ENCODE data around the gene UQCR10. TPM values are rescaled to one million over a fixed set of nuclear protein-coding genes. Genes with fewer than 3 reads are reported as not detected.

The UQCR10 gene
- total RNA-seq, 4 donors from 2014 or later, result 22.4 to 139 (median 47.3) TPM

- intact Hi-C loops (cut with DNase I; ENCODE audit: low total_unique reads) (no loop called here), in situ Hi-C loops (cut with MboI; ENCODE audit: low pct_ligation_motif_present in 1 of 4, low pct_unique_long_range_greater_than_20kb in 1 of 4, low sequenced_read_pairs in 3 of 4) (no loop called here)
- Histone ChIP-seq H3K9me3 (no peaks in the 10 kb centered on the region), H3K4me1 (peaks cover 8 to 13% (median 11%) of the 10 kb centered on the region in 4 donors), H3K4me3 (no peak overlapping the region), H3K36me3 (peaks cover 0 to 11% (median 6%) of the 10 kb centered on the region in 4 donors), H3K27ac (no peak overlapping the region), H3K27me3 (no peaks in the 10 kb centered on the region)
- TF ChIP-seq CTCF (IDR thresholded peaks at IDR 0.05) (peak in 2 of 5 experiments; percentile 12 to 22), POLR2AphosphoS5 (IDR thresholded peaks at IDR 0.05) (no peak)
- peak; percentile 23 for DNase-seq
- 39 to 51% methylated on average over 5 of the region's 5 CpGs for whole genome bisulfite sequencing, 2 donors (ENCODE audit: low coverage in 1 of 2)
Observed at GRCh38 chr22:29772170-29772641, 5.0 kb downstream of the UQCR10 start.

- no peak overlapping the region for H3K27ac ChIP-seq
- DNase-seq, result no peak
Observed at GRCh38 chr22:29773233-29773632, 6.1 kb downstream of the UQCR10 start.

GRCh38 chr22:29780220-29780619 lies 13.1 kb downstream of the UQCR10 start:
- in situ Hi-C loops (cut with MboI; ENCODE audit: low pct_ligation_motif_present in 1 of 4, low pct_unique_long_range_greater_than_20kb in 1 of 4, low sequenced_read_pairs in 3 of 4) (no loop called here), intact Hi-C loops (cut with DNase I; ENCODE audit: low total_unique reads) (no loop called here)
- H3K36me3 ChIP-seq, result no peaks in the 10 kb centered on the region
- H3K9me3 ChIP-seq, result no peaks in the 10 kb centered on the region
- 91% methylated on average over 5 of the region's 5 CpGs; no CpG with 5 or more reads in 1 of the 2 donors for WGBS, 2 donors (ENCODE audit: low coverage in 1 of 2)
- no peak overlapping the region for H3K4me3 ChIP-seq
- no peak overlapping the region for H3K27ac ChIP-seq
- no peaks in the 10 kb centered on the region for H3K27me3 ChIP-seq
- no peak for DNase-seq
- TF ChIP-seq POLR2A (IDR thresholded peaks at IDR 0.05) (no peak), POLR2AphosphoS5 (IDR thresholded peaks at IDR 0.05) (no peak), EP300 (IDR thresholded peaks at IDR 0.05; ENCODE audit: low read depth) (no peak), CTCF (IDR thresholded peaks at IDR 0.05) (no peak)
- H3K4me1 ChIP-seq, result peaks cover 6 to 28% (median 20%) of the 10 kb centered on the region in 4 donors

More at GRCh38 chr22:29773233-29773632, 6.1 kb downstream of the UQCR10 start:
- peaks cover 4 to 8% (median 7%) of the 10 kb centered on the region in 4 donors for H3K4me1 ChIP-seq
- no peak for TF ChIP-seq CTCF (IDR thresholded peaks at IDR 0.05)
- TF ChIP-seq EP300 (IDR thresholded peaks at IDR 0.05; ENCODE audit: low read depth), result no peak
- TF ChIP-seq POLR2A (IDR thresholded peaks at IDR 0.05), result no peak
- no peak for TF ChIP-seq POLR2AphosphoS5 (IDR thresholded peaks at IDR 0.05)
- no peaks in the 10 kb centered on the region for H3K27me3 ChIP-seq
- intact Hi-C loops (cut with DNase I; ENCODE audit: low total_unique reads), result no loop called here
- WGBS, 2 donors (ENCODE audit: low coverage in 1 of 2), result 73% methylated on average over 2 of the region's 2 CpGs; no CpG with 5 or more reads in 1 of the 2 donors
- H3K36me3 ChIP-seq, result peaks cover 0 to 11% (median 6%) of the 10 kb centered on the region in 4 donors
- in situ Hi-C loops (cut with MboI; ENCODE audit: low pct_ligation_motif_present in 1 of 4, low pct_unique_long_range_greater_than_20kb in 1 of 4, low sequenced_read_pairs in 3 of 4), result no loop called here
- H3K4me3 ChIP-seq, result no peak overlapping the region
- no peaks in the 10 kb centered on the region for H3K9me3 ChIP-seq

GRCh38 chr22:29780748-29781676 lies 13.8 kb downstream of the UQCR10 start:
- no peaks in the 10 kb centered on the region for H3K27me3 ChIP-seq
- no peaks in the 10 kb centered on the region for H3K36me3 ChIP-seq
- in situ Hi-C loops (cut with MboI; ENCODE audit: low pct_ligation_motif_present in 1 of 4, low pct_unique_long_range_greater_than_20kb in 1 of 4, low sequenced_read_pairs in 3 of 4) (no loop called here), intact Hi-C loops (cut with DNase I; ENCODE audit: low total_unique reads) (no loop called here)
- H3K4me1 ChIP-seq, result peaks cover 6 to 31% (median 20%) of the 10 kb centered on the region in 4 donors
- DNase-seq, result no peak
- peak overlapping the region; percentile 19 to 70 (median 50) for H3K27ac ChIP-seq
- no peaks in the 10 kb centered on the region for H3K9me3 ChIP-seq
- 61 to 63% methylated on average over 6 to 8 of the region's 8 CpGs for WGBS, 2 donors (ENCODE audit: low coverage in 1 of 2)
- TF ChIP-seq POLR2AphosphoS5 (IDR thresholded peaks at IDR 0.05) (no peak), CTCF (IDR thresholded peaks at IDR 0.05) (no peak), EP300 (IDR thresholded peaks at IDR 0.05; ENCODE audit: low read depth) (no peak), POLR2A (IDR thresholded peaks at IDR 0.05) (no peak)
- no peak overlapping the region for H3K4me3 ChIP-seq

Measured in transverse colon (tissue), 4 donors.